GM21529 (cell line): ENCODE data around the gene PARP11.

Experiments used
- ATAC-seq: cut with Tn5 transposase; IDR thresholded peaks from one replicate; pipeline ENCODE4 v1.9.1; 2021; ENCODE audit not compliant: unreplicated experiment

Gene PARP11

DNA sequence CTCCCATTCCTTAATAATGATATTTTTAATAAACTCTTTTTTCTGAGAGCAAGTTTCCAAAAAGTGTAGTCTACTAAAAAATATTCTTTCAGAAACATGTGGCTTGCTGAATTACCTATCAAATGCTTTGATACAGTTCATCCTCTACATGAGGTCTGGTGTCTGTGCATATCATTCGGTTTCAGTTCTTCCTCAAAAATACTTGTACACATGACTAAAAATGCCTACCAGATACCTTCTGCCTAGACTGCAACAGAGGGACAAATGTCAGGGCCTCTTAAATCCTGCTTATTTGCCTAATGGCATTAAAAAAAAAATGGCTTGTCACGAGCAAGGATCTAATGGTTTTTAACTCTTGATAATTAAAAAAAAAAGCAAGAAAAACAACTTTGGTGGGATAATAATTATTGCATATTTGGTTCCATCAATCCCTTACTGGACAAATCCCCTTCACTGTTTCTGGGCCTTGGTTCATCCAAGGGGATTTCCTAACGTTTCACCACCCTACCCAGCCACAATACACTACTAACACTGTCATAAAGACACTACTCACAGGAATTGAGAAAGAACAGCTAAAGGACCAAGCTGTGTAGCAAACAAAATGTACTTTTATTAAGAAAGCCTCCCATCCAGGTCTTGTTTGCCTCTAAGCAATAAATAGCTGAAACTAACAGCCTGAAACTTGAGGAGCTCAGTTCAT is 45.7 kb downstream of the PARP11 start:
- ATAC-seq = no peak

DNA sequence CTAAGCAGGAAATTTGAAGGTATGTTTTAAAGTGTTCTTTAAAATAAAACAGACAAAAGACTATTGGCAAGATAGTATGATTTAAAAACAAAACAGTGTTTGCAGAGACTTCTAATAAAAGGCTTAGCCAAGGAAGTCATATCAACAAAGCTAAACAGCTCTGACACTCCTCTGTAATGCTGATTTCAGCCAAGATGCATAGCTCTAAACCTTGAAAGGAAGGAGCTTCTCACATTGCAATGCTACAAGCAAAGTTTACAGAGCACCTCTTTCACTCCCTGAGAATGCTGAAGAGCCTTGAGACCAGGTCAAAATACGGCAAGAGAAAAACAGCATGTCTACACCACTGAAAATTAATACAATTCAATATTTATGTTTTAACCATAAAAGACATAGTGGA is 51.8 kb downstream of the PARP11 start:
- no peak for ATAC-seq

GRCh38 chr12:3820122-3820521 is 53.1 kb downstream of the PARP11 start:
- ATAC-seq = no peak

DNA sequence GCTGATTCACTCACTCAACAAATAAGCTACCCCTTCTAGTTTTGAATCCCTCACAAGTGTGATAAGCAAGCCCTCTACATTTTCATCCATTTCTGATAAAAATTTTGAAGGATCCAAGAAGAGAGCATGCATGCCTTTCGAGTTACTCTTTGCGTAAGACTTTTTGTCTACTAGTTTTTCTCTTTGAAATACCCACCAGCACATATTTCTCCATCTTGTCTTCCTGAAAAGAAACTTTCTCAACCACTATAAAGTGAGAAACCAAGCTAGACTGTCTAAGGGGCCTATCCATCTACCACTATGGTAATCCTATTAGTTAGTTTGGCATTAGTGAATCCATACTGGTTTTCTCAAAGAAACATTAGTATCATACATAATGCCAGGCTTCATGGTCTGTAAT is 56.9 kb downstream of the PARP11 start:
- no peak for ATAC-seq

- no peak for ATAC-seq
These were observed 58.0 kb downstream of the PARP11 start for GRCh38 chr12:3815094-3815766.

- ATAC-seq = no peak
These were observed 62.7 kb downstream of the PARP11 start for GRCh38 chr12:3810540-3810939.

DNA sequence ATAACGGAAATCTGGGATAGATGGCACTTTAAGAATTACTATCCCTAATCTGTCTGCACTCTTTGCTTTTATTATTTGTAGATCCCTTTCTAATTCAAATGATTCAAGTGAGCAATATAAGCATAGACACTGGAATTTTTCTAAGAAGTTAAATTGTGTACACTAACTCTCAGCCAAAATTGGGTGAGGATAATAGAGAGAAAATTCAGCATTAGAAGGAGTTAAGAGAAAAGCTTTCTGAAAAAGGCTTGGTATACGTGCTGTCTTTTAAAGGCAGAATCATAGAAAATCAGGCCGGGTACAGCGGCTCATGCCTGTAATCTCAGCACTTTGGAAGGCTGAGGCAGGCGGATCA is 63.2 kb downstream of the PARP11 start:
- no peak for ATAC-seq

DNA sequence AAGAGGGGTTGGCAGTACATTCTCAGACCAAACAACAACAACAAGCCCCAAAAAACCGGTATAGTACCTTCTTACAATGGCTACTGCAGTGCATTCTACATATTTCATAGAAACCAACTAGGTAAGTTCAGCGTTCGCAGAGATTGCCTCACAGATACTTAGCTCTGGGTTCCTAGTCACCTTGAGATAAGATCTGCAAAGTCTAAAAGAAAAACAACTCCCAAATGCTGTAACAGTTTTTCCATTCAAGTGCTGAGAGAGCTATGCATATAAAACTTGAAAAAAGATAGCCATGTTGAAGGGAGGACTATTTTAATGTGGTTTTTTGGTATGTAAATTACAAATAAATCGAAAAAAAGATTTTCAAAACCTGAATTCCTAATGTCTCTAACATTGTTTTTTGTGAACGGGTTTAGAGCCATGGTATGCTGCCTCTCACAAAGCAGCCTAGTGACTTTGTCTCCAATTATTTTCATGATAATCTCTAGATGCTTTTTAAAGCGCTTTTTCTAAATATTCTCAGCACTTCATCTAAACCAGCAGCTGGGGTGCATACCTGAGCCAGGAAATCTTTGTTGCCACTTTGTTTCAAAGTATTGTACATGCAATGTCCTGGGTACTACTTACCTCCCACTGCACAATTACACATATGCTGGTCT is 63.7 kb downstream of the PARP11 start:
- no peak for ATAC-seq

DNA sequence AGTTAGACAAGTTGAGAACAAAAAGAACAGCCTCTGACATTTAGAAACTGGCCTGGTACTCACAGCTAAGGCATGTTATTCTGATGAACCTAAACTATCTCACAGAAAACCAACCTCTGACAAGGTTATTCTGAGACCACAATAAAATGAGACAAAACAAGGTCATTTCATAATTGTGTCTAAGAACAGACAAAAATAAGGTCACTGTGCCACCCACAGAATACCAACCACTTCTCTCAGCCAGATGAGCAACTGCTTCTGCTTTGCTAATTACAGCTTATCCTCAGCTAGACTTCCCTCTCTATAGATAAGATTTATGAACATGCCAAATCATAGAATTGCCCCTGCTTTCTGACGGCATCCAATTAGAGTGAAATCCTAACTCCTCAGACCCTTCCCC is 68.1 kb downstream of the PARP11 start:
- no peak for ATAC-seq

- ATAC-seq = peak; percentile 55
These were observed 69.2 kb downstream of the PARP11 start for GRCh38 chr12:3803865-3804472.

- no peak for ATAC-seq
These were observed 70.5 kb downstream of the PARP11 start for GRCh38 chr12:3802721-3803120.

DNA sequence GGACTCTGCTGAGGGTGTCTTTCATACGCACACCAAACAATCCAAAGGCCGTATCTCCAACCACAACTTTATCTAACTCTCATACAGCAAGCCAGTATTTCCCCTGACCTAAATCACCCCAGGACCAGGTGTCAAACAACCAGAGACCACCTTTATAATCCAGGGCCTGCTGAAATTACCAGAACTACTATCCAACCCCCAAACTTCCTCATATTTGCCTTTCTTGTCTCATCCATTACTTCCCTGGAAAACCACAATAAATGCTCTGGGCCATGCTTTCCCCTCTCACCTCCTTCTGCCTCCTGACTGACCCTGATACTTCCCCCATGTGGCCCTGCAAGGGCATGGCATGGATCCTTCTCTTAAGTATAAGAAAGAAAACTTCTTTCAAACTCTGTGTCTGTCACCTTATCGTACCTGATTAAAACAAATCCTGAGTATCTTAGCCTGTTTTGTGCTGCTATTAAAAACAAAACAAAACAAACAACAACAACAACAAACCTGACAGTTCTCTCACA is 75.6 kb downstream of the PARP11 start:
- ATAC-seq = no peak

DNA sequence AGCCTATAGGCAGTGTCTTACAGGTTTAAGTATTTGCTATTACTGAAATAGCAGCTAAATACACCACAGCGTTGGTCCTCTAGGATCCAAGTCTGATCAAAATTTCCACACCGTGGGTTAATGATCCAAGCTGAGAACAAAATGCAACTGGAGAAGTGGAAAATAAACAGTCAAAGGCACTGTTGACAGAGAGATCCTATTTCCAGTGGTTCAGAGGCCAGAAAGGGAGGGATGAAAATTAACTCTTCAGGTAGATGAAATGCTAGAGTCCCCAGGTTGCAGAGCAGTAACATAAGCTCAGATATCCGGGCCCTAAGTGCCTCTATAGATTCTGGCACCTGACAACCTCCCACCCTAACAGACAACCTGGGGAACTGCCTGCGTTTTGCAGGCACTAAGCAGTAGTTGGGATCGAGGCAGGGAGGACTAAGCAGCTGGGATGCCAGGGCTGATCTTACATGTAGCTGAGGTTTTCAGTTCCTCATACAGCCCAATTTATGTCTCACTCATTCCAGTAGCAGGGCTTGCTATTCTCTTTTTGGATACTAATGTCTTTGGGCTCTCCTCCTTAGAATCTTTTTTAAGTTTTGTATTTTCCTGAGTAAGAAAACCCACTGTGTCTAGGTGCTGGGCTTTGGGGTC is 77.6 kb downstream of the PARP11 start:
- no peak for ATAC-seq

DNA sequence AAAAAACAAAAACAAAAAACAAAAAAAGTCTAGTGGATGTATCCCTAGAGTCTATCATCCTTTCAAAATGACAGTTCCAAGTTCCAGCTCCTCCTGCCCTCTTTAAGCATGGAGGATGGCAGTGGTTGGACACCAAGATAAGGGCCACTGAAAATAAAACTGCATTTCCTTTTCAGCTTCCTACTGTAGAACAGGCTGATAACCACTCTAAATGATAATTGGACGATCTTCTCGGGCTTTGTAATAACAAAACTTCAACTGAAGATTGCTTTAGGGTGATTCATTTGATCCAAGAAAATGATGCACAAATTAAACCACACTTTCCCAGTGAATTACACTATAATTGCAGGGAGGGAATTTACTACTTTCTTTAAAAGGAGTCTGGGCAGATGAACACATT is 78.1 kb downstream of the PARP11 start:
- no peak for ATAC-seq

- ATAC-seq = no peak
These were observed 80.4 kb downstream of the PARP11 start for GRCh38 chr12:3792623-3793288.

DNA sequence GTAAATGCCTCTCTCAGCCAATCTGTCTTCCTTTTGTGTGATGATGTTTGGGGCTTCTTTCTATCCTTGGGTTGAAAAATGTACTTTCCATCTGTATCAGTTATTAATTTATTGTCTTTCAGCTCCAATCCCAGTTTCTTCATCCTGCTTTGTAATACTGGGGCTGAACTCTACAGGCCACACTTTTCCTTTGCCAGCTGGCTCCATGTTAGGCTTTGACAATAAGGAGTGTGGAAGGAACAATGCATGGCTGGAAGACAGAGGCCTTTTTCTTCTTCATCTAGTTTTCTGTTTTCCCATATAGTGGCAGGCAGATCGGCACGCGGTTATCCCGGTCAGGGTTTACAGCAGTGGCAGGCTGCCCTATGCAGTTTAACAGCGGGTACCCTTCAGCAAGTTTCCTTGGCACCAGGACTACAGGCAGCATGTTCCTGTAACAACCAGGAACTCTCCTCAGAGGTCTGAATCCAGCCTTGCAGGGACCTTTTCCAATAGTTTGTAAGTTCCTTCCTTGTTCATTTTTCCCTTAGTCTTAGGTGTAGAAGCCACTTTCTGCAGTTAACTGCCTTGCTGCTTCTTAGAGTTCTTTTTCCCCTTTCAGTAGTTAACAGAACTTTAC is 81.8 kb downstream of the PARP11 start:
- no peak for ATAC-seq

DNA sequence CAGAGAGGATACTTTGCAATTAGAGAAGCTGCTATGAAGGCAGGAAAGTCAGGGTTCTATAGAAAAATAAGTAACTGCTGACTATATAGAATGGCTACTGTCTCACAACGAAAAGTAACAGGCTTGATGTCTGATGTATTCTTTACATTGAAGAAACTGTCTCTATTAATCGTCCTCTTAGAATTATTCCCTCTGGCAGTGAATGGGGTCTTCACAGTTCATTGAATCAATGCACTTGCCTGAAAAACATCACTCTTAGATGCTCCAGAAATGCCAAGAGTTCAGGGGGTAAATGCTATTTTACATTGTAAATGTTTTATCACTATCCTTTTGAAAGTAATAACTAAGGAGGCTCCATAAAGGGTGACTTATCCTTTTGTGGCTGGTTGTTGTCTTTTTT is 82.6 kb downstream of the PARP11 start:
- ATAC-seq = no peak

DNA sequence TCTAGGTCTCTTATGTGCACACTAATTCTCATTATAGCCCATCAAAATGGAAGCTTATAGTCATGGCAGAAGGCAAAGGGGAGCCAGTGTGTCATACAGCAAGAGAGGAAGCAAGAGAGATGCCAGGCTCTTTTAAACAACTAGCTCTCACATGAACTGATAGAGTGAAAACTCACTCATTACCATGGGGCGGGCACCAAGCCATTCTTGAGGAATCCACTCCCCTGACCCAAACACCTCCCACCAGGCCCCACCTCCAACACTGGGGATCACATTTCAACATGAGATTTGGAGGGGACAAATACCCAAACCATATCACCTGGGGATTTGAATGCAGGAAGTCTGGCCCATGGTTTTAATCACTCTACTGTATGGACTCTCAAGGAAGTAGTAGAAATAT is 83.4 kb downstream of the PARP11 start:
- no peak for ATAC-seq

DNA sequence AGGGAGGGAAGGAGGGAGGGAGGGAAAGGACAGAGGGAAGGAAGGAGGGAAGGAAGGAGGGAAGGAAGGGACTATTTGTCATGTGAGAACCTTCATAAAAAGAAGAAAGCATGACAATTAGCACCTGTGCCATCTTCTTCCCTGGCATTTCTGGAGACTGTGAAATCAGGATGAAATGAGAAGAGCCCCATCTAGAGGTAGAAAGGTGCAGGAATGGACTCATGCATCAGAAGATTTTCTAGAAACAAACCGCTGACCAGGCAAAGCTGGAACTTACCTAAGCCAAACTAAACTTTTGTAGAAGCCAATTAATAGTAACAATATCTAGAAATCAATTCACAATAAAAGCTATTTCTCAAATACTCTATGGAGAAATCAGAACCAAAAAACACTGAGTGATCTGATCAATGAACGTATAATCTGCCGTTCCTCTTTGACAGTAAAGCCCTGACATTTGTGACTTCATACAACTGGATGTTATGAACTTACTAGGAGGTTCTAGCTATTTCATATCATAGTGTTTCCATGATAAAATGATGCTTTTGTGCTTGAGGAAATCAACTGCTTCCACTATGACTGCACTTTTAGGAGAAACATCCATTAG is 95.9 kb downstream of the PARP11 start:
- no peak for ATAC-seq
